HEK293T (cell line): Measurements from ENCODE around the gene NAV2.
A peak's percentile ranks its signal among the peaks of the same experiment; 100 is the strongest.

ENCODE experiments used
- CTCF ChIA-PET: fragments of 350-600 bp; formaldehyde crosslinking; extraction: SDS; loops from one replicate; lab custom pipeline; 2021; ENCODE audit warnings: antibody characterized with exemption, inconsistent platforms; lab: Yijun Ruan, JAX
- POLR2A ChIA-PET: fragments of 350-600 bp; formaldehyde crosslinking; extraction: SDS; loops from one replicate; lab custom pipeline; 2020; ENCODE audit warnings: antibody characterized with exemption, inconsistent platforms; lab: Yijun Ruan, JAX
- DNase-seq: peaks from one replicate; pipeline ENCODE4 v3.0.0; 2012; ENCODE audit warnings: mixed read lengths; ENCODE audit errors: extremely low spot score
- ARNT ChIP-seq: fragments of 450-650 bp; IDR thresholded peaks from 2 replicates; pipeline ENCODE4 v1.6.1; 2017; ENCODE audit warnings: mild to moderate bottlenecking
- BHLHE40 ChIP-seq: fragments of 450-650 bp; IDR thresholded peaks from 2 replicates; pipeline ENCODE4 v1.6.1; 2016; ENCODE audit warnings: mild to moderate bottlenecking, moderate library complexity, borderline replicate concordance
- CTBP1 ChIP-seq: fragments of 450-650 bp; IDR thresholded peaks from 2 replicates; pipeline ENCODE4 v1.6.1; 2016; ENCODE audit warnings: borderline replicate concordance
- ELF4 ChIP-seq: fragments of 450-650 bp; IDR thresholded peaks from 2 replicates; pipeline ENCODE4 v1.6.1; 2017; ENCODE audit warnings: antibody characterized with exemption
- FOXA1 ChIP-seq: fragments of 450-650 bp; IDR thresholded peaks from 2 replicates; pipeline ENCODE4 v1.6.1; 2016; ENCODE audit warnings: mild to moderate bottlenecking
- FOXK2 ChIP-seq: fragments of 450-650 bp; IDR thresholded peaks from 2 replicates; pipeline ENCODE4 v1.6.1; 2016; ENCODE audit warnings: mild to moderate bottlenecking
- FOXM1 ChIP-seq: fragments of 450-650 bp; IDR thresholded peaks from 2 replicates; pipeline ENCODE4 v1.6.1; 2017; ENCODE audit warnings: mild to moderate bottlenecking, borderline replicate concordance
- HDGF ChIP-seq: fragments of 450-650 bp; IDR thresholded peaks from 2 replicates; pipeline ENCODE4 v1.6.1; 2017; ENCODE audit warnings: antibody characterized with exemption, borderline replicate concordance
- L3MBTL2 ChIP-seq: fragments of 450-650 bp; conservative IDR thresholded peaks from 2 replicates; pipeline ENCODE4 v1.6.1; 2016; ENCODE audit warnings: mild to moderate bottlenecking
- LEF1 ChIP-seq: fragments of 450-650 bp; IDR thresholded peaks from 2 replicates; pipeline ENCODE4 v1.6.1; 2017; ENCODE audit warnings: mild to moderate bottlenecking, borderline replicate concordance
- NFRKB ChIP-seq: fragments of 450-650 bp; IDR thresholded peaks from 2 replicates; pipeline ENCODE4 v1.6.1; 2016; ENCODE audit warnings: mild to moderate bottlenecking, moderate library complexity
- SP1 ChIP-seq: fragments of 450-650 bp; IDR thresholded peaks from 2 replicates; pipeline ENCODE4 v1.6.1; 2017
- SUZ12 ChIP-seq: fragments of 450-650 bp; IDR thresholded peaks from 2 replicates; pipeline ENCODE4 v1.6.1; 2016; ENCODE audit warnings: mild to moderate bottlenecking
- TARDBP ChIP-seq: fragments of 450-650 bp; IDR thresholded peaks from 2 replicates; pipeline ENCODE4 v1.6.1; 2016
- ZNF384 ChIP-seq: fragments of 450-650 bp; IDR thresholded peaks from 2 replicates; pipeline ENCODE4 v1.6.1; 2016
- TF ChIP-seq, protein P1 (sequence below): fragments of 450-650 bp; IDR thresholded peaks from 2 replicates; pipeline ENCODE4 v1.6.1; 2016

NAV2 gene

DNA sequence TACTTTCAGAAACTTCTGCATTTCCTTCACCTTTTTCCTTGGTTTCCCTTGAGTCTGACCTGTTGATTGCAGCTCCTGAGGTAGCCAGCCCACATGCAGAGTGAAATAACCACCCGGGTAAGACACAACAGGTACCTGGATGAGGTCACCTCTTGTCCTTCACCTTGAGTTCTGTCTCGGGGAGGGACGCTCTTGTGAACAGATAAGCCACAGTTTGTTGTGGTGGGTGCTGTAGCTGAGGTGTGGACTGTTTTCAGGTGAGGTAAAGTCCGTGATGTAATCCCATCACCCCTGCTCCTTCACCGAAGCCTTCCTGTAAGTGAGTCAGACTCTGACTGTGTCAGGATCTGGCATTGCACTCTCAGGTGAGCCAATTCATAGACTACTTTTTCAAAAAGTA lies 183.1 kb downstream of the NAV2 start:
- DNase-seq, result no peak
- CTCF ChIA-PET, result no interaction called here
- POLR2A ChIA-PET, result no interaction called here
- TF ChIP-seq SUZ12 (no peak), FOXA1 (no peak), LEF1 (no peak), FOXM1 (no peak)

DNA sequence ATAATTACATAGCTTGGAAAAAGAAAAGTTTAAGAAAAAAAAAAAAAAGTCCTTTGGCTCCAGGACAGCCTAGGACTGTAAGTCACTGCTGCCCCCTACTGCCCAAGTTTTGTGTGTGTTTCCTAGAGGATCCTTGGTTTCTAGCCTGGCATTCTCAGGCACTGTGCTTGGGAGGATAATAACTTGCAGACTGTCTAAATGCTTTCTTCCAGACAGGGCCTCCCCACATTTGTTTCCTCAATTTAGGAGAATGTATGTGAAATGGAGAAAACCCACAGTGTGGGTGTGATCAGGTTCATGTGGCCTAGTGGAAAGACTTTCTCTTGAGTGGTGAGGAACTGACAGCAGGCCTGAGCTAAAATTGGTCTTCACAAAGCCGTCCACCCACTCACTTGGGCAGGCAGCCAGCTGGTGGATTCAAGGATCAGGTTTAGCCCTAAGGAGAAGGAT lies 191.0 kb downstream of the NAV2 start:
- CTCF ChIA-PET, result interaction anchor here (0.6 to 2.0 kb wide), 12 partner anchors 24 to 360 kb away, joined by 3 to 13 read pairs (median 5); no protein-coding TSS in a partner anchor
- POLR2A ChIA-PET, result no interaction called here
- TF ChIP-seq ZNF384 (peak; percentile 97), LEF1 (no peak), SUZ12 (no peak), FOXK2 (no peak), HDGF (no peak), NFRKB (no peak), BHLHE40 (no peak)
- TF ChIP-seq, protein P1, sequence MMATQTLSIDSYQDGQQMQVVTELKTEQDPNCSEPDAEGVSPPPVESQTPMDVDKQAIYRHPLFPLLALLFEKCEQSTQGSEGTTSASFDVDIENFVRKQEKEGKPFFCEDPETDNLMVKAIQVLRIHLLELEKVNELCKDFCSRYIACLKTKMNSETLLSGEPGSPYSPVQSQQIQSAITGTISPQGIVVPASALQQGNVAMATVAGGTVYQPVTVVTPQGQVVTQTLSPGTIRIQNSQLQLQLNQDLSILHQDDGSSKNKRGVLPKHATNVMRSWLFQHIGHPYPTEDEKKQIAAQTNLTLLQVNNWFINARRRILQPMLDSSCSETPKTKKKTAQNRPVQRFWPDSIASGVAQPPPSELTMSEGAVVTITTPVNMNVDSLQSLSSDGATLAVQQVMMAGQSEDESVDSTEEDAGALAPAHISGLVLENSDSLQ, result no peak
- DNase-seq, result peak; percentile 65

- no peak for TF ChIP-seq L3MBTL2
- no peak for TF ChIP-seq SUZ12
- no peak for TF ChIP-seq NFRKB
- TF ChIP-seq, protein P1, result no peak
- TF ChIP-seq SP1, result no peak
- no peak for TF ChIP-seq HDGF
- peak; percentile 66 for DNase-seq
- POLR2A ChIA-PET, result no interaction called here
- CTCF ChIA-PET, result no interaction called here
Observed at GRCh38 chr11:19905280-19905853, 192.7 kb downstream of the NAV2 start.

- CTCF ChIA-PET, result interaction anchor here (0.7 to 0.9 kb wide), 3 partner anchors 46 to 349 kb away, joined by 3 read pairs; no protein-coding TSS in a partner anchor
- POLR2A ChIA-PET, result no interaction called here
- no peak for DNase-seq
- no peak for TF ChIP-seq ELF4
- no peak for TF ChIP-seq NFRKB
- TF ChIP-seq SP1, result no peak
- TF ChIP-seq FOXK2, result no peak
Observed at GRCh38 chr11:19906126-19906525, 193.5 kb downstream of the NAV2 start.

GRCh38 chr11:19907008-19907579 lies 194.5 kb downstream of the NAV2 start:
- DNase-seq, result no peak
- ChIA-PET CTCF (interaction anchor here (0.9 kb wide), 2 partner anchors 45 to 349 kb away, joined by 3 read pairs; no protein-coding TSS in a partner anchor), POLR2A (no interaction called here)
- no peak for TF ChIP-seq TARDBP
- TF ChIP-seq FOXK2, result no peak

DNA sequence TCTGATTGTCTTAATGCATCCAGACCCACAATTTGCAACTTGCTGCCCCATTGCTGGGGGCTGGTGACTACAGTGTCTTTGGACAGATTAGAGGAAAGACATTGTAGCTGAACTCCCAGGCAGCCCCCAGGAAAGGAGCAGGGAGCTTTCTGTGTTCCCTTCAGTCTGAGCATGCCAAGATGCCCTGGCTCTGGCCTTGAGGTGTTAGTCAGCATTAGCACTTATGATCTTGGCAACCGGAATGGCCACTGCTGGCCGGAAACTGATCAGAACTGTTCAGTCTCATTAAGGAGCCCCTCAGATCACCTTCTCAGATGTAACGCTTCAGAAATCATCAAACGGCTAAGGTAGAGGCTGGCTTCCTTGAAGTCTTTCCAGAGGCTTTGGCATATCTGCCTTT lies 195.2 kb downstream of the NAV2 start:
- ChIA-PET CTCF (no interaction called here), POLR2A (no interaction called here)
- DNase-seq, result no peak
- TF ChIP-seq SP1 (no peak), FOXA1 (no peak), ZNF384 (no peak), FOXM1 (no peak), ARNT (no peak), ELF4 (no peak), HDGF (no peak), L3MBTL2 (no peak)

DNA sequence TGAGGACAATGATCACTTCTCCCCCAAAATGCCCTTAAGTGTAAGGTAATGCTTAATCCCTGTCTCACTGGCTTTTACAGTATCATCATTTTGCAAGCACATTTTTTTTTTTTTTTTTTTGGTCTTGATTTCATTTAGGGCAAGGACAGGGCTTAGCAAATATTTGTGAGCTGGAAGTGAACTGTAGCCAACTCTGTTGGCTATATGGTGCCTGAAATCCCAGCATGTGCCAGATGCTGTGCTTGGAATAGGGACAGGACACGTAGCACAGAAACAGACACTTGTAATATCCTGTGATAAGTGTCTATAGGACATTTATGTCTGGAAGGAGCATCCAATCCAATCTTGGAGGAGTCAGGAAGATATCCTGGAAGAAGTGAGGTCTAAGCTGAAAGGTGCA lies 198.3 kb downstream of the NAV2 start:
- no peak for DNase-seq
- POLR2A ChIA-PET, result no interaction called here
- TF ChIP-seq LEF1 (no peak), ARNT (no peak), FOXK2 (no peak), ELF4 (no peak), ZNF384 (no peak), NFRKB (no peak), HDGF (no peak), SUZ12 (no peak), FOXA1 (no peak), BHLHE40 (no peak), SP1 (no peak), TARDBP (no peak), FOXM1 (no peak), CTBP1 (no peak), L3MBTL2 (no peak)
- TF ChIP-seq, protein P1, result no peak
- CTCF ChIA-PET, result no interaction called here
